HepG2 (cell line): ENCODE results near the gene INHBC. TPM values are rescaled to one million over a fixed set of nuclear protein-coding genes. Genes with fewer than 3 reads are reported as not detected.

ENCODE experiments used
- ATRX ChIP-seq: sonication (generic); formaldehyde crosslinking; IDR thresholded peaks from 2 replicates; pipeline ENCODE4 v1.4.0; 2020; ENCODE audit warnings: missing genetic modification reagents, borderline replicate concordance
- HNRNPK ChIP-seq: fragments of 200-400 bp; formaldehyde crosslinking; IDR thresholded peaks from 2 replicates; pipeline ENCODE4 v1.6.1; 2018; ENCODE audit warnings: low read length, low read depth, moderate library complexity, mild to moderate bottlenecking; ENCODE audit not compliant: poor library complexity, severe bottlenecking
- KDM5A ChIP-seq: fragments of 200-600 bp; sonication (generic); IDR thresholded peaks from 2 replicates; pipeline ENCODE4 v1.7.0; 2018; ENCODE audit warnings: antibody characterized with exemption, mild to moderate bottlenecking, low read length, borderline replicate concordance
- MBD4 ChIP-seq: IDR thresholded peaks from 2 replicates; pipeline ENCODE4 v1.6.1; 2012; ENCODE audit warnings: low read length, inconsistent platforms, borderline replicate concordance
- MED13 ChIP-seq: sonication (generic); formaldehyde crosslinking; IDR thresholded peaks from 2 replicates; pipeline ENCODE4 v1.5.0; 2020; ENCODE audit warnings: missing genetic modification reagents
- PHB2 ChIP-seq: fragments of 450-650 bp; IDR thresholded peaks from 2 replicates; pipeline ENCODE4 v1.6.1; 2018; ENCODE audit not compliant: partially characterized antibody
- PRMT3 ChIP-seq: sonication (generic); formaldehyde crosslinking; IDR thresholded peaks from 2 replicates; pipeline ENCODE4 v1.8.1; 2022; ENCODE audit warnings: low read depth, mild to moderate bottlenecking, moderate library complexity, missing genetic modification reagents, borderline replicate concordance
- PRPF4 ChIP-seq: fragments of 200-400 bp; formaldehyde crosslinking; IDR thresholded peaks from 2 replicates; pipeline ENCODE4 v1.6.1; 2016; ENCODE audit warnings: low read length, low read depth; ENCODE audit not compliant: poor library complexity, severe bottlenecking
- REL ChIP-seq: sonication (generic); formaldehyde crosslinking; conservative IDR thresholded peaks from 2 replicates; pipeline ENCODE4 v1.8.0; 2022; ENCODE audit warnings: mild to moderate bottlenecking, missing genetic modification reagents, moderate library complexity
- RFXANK ChIP-seq: IDR thresholded peaks from 2 replicates; pipeline ENCODE4 v1.6.1; 2016
- SKI ChIP-seq: fragments of 450-650 bp; IDR thresholded peaks from one replicate; pipeline ENCODE4 v1.6.1; 2018; ENCODE audit warnings: mild to moderate bottlenecking; ENCODE audit not compliant: partially characterized antibody
- SMAD3 ChIP-seq: sonication (generic); formaldehyde crosslinking; IDR thresholded peaks from 2 replicates; pipeline ENCODE4 v1.4.0; 2020; ENCODE audit warnings: missing genetic modification reagents
- SNAI1 ChIP-seq: sonication (generic); formaldehyde crosslinking; IDR thresholded peaks from 2 replicates; pipeline ENCODE4 v1.5.0; 2020; ENCODE audit warnings: mild to moderate bottlenecking, missing genetic modification reagents, borderline replicate concordance
- SNRNP70 ChIP-seq: fragments of 200-400 bp; formaldehyde crosslinking; IDR thresholded peaks from 2 replicates; pipeline ENCODE4 v1.6.1; 2017; ENCODE audit warnings: mild to moderate bottlenecking, low read depth, low read length, moderate library complexity
- SP1 ChIP-seq, 2 experiments: fragments of 450-650 bp in 1 of 2; sonication (generic) in 1 of 2; formaldehyde crosslinking in 1 of 2; IDR thresholded peaks; 2 replicates each; pipeline versions ENCODE4 v1.4.0 to v1.6.1; 2016 to 2020; ENCODE audit warnings: missing genetic modification reagents in 1 of 2
- SP2 ChIP-seq: sonication (generic); formaldehyde crosslinking; IDR thresholded peaks from 2 replicates; pipeline ENCODE4 v1.5.1; 2020; ENCODE audit warnings: mild to moderate bottlenecking, missing genetic modification reagents
- ZNF101 ChIP-seq: sonication (generic); formaldehyde crosslinking; IDR thresholded peaks from 2 replicates; pipeline ENCODE4 v1.4.0; 2020; ENCODE audit warnings: mild to moderate bottlenecking, low read depth, missing genetic modification reagents, borderline replicate concordance
- ZNF251 ChIP-seq: sonication (generic); formaldehyde crosslinking; IDR thresholded peaks from 2 replicates; pipeline ENCODE4 v1.9.0; 2021; ENCODE audit warnings: mild to moderate bottlenecking, missing genetic modification reagents
- ZNF30 ChIP-seq: sonication (generic); formaldehyde crosslinking; IDR thresholded peaks from 2 replicates; pipeline ENCODE4 v1.5.0; 2020; ENCODE audit warnings: mild to moderate bottlenecking, missing genetic modification reagents
- ZNF326 ChIP-seq: sonication (generic); formaldehyde crosslinking; IDR thresholded peaks from 2 replicates; pipeline ENCODE4 v1.4.0; 2020; ENCODE audit warnings: missing genetic modification reagents, borderline replicate concordance
- ZNF432 ChIP-seq: sonication (generic); formaldehyde crosslinking; IDR thresholded peaks from 2 replicates; pipeline ENCODE4 v1.5.0; 2020; ENCODE audit warnings: missing genetic modification reagents, mild to moderate bottlenecking, borderline replicate concordance
- ZNF737 ChIP-seq: sonication (generic); formaldehyde crosslinking; IDR thresholded peaks from 2 replicates; pipeline ENCODE4 v1.5.0; 2020; ENCODE audit warnings: missing genetic modification reagents, mild to moderate bottlenecking, borderline replicate concordance
- ZNF746 ChIP-seq: sonication (generic); formaldehyde crosslinking; IDR thresholded peaks from 2 replicates; pipeline ENCODE4 v1.8.0; 2022; ENCODE audit warnings: mild to moderate bottlenecking, missing genetic modification reagents
- ZNF75D ChIP-seq: sonication (generic); formaldehyde crosslinking; IDR thresholded peaks from 2 replicates; pipeline ENCODE4 v1.8.1; 2023; ENCODE audit warnings: missing genetic modification reagents, mild to moderate bottlenecking, borderline replicate concordance
- ZNF766 ChIP-seq: sonication (generic); formaldehyde crosslinking; IDR thresholded peaks from 2 replicates; pipeline ENCODE4 v1.5.0; 2020; ENCODE audit warnings: missing genetic modification reagents, borderline replicate concordance
- ZNF777 ChIP-seq: sonication (generic); formaldehyde crosslinking; IDR thresholded peaks from 2 replicates; pipeline ENCODE4 v1.4.0; 2020; ENCODE audit warnings: missing genetic modification reagents
- ZNF788 ChIP-seq: sonication (generic); formaldehyde crosslinking; IDR thresholded peaks from 2 replicates; pipeline ENCODE4 v1.5.0; 2020; ENCODE audit warnings: mild to moderate bottlenecking, missing genetic modification reagents, borderline replicate concordance
- ZSCAN22 ChIP-seq: sonication (generic); formaldehyde crosslinking; IDR thresholded peaks from 2 replicates; pipeline ENCODE4 v1.4.0; 2020; ENCODE audit warnings: mild to moderate bottlenecking, missing genetic modification reagents
- ZSCAN29 ChIP-seq: sonication (generic); formaldehyde crosslinking; conservative IDR thresholded peaks from 2 replicates; pipeline ENCODE4 v1.4.0; 2020; ENCODE audit warnings: mild to moderate bottlenecking, missing genetic modification reagents
- polyA plus RNA-seq, 8 experiments: library from polyadenylated mRNA; depleted of rRNA in 3 of 8; stranded (reverse) in 7 of 8; unstranded in 1 of 8; fragments of >200 nt; fragmentation: Illumina TruSeq in 4 of 8; extraction: Trizol in 4 of 8; gene quantifications; 2 replicates each; pipeline versions ENCODE4 v1.2.1 to v1.2.3, GENCODE V29; 2011 to 2016; ENCODE audit warnings: low read depth in 4 of 8, missing spikeins in 1 of 8, mixed read lengths in 1 of 8; ENCODE audit not compliant: insufficient read depth in 1 of 8
- total RNA-seq, 5 experiments: library from RNA; depleted of rRNA; stranded (reverse); fragments of >200 nt; fragmentation: Illumina TruSeq; extraction: Trizol; gene quantifications; 2 replicates each; pipeline ENCODE4 v1.2.3, GENCODE V29; 2016; ENCODE audit warnings: low read depth in 1 of 5

The INHBC gene
- total and polyA plus RNA-seq, 2 of the 13 experiments (the other 11 are each of a cell fraction or from before 2014, with no cell fraction given): 1.8 to 13.8 TPM

GRCh38 chr12:57459055-57459749 lies 24.6 kb downstream of the INHBC start (continued):
- TF ChIP-seq REL (CRISPR knock-in tag) (no peak), SP1 (IDR thresholded peaks at IDR 0.05) (no peak), SP1 (CRISPR knock-in tag; IDR thresholded peaks at IDR 0.05) (peak; percentile 56; the same call in 1 of the 2 replicates), PRPF4 (no peak), ZNF737 (CRISPR knock-in tag) (no peak), SMAD3 (CRISPR knock-in tag) (no peak), ZNF75D (CRISPR knock-in tag) (no peak), ZSCAN29 (CRISPR knock-in tag) (no peak), ZNF30 (CRISPR knock-in tag) (no peak), ZNF326 (CRISPR knock-in tag) (no peak), ZNF251 (CRISPR knock-in tag) (no peak), PRMT3 (CRISPR knock-in tag) (no peak), ZNF746 (CRISPR knock-in tag) (no peak), MED13 (CRISPR knock-in tag) (no peak), RFXANK (CRISPR knock-in tag) (no peak), SP2 (CRISPR knock-in tag) (no peak), ZNF766 (CRISPR knock-in tag) (no peak), SKI (no peak), HNRNPK (no peak), ZNF101 (CRISPR knock-in tag) (no peak), MBD4 (no peak), ZNF777 (CRISPR knock-in tag) (peak; percentile 58; the same call in 1 of the 2 replicates), ZNF432 (CRISPR knock-in tag) (no peak), SNRNP70 (no peak), ZSCAN22 (CRISPR knock-in tag) (no peak), ATRX (CRISPR knock-in tag) (no peak), ZNF788 (CRISPR knock-in tag) (peak; percentile 60; the same call in 1 of the 2 replicates), KDM5A (peak; percentile 7; the same call in 1 of the 2 replicates), SNAI1 (no peak), PHB2 (no peak)
